ENCODE measurements around the gene ZNF12.

DNA sequence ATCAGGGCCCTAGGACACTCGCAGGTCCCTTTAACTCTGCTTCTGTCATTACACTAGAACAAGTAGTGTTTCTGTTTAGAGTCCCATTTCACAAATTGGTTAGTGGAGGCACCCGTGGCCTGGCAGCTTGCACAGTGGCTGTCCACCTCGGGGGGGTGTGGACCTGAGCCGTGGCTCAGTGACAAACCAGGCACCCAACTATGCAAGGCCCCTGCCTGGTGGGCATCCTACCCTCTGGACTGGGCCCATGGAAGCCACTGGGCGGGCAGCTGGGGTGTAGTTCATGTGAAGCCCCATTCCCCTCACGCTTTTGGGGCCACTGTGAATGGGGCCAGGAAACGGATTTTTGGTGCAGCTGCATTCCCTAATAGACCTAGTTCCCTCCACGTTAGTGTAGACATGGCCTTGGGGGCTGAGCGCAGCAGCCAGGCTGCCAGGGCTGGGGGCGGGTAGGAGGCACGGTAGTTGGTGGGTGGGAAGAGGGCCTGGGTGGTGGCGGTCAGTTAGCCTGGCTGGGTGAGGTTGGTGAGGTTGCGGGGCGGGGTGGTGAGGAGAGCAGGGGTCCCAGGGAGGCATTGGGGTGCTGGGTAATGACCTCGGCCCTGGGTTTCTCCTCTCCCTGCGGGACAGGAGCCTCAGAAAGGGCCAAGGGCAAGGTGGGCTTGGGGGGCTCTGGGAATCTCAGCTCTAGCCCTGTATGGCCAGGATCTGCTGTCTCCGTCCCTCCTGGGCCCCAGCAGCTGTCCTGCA lies 50.9 kb downstream of the ZNF12 start:
- TF ChIP-seq, protein P1, sequence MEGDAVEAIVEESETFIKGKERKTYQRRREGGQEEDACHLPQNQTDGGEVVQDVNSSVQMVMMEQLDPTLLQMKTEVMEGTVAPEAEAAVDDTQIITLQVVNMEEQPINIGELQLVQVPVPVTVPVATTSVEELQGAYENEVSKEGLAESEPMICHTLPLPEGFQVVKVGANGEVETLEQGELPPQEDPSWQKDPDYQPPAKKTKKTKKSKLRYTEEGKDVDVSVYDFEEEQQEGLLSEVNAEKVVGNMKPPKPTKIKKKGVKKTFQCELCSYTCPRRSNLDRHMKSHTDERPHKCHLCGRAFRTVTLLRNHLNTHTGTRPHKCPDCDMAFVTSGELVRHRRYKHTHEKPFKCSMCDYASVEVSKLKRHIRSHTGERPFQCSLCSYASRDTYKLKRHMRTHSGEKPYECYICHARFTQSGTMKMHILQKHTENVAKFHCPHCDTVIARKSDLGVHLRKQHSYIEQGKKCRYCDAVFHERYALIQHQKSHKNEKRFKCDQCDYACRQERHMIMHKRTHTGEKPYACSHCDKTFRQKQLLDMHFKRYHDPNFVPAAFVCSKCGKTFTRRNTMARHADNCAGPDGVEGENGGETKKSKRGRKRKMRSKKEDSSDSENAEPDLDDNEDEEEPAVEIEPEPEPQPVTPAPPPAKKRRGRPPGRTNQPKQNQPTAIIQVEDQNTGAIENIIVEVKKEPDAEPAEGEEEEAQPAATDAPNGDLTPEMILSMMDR (IDR thresholded peaks at IDR 0.05): no peak
- TF ChIP-seq ZFX (IDR thresholded peaks at IDR 0.05; ENCODE audit: borderline replicate concordance): no peak
